GM21515 (cell line): ENCODE data around the gene ARHGEF3.

Experiments used
- ATAC-seq: cut with Tn5 transposase; IDR thresholded peaks from one replicate; pipeline ENCODE4 v1.9.1; 2021; ENCODE audit not compliant: unreplicated experiment

The ARHGEF3 gene

GRCh38 chr3:56691165-56692000 is 110.4 kb downstream of the ARHGEF3 start:
- ATAC-seq = no peak

GRCh38 chr3:56689303-56689702 is 112.4 kb downstream of the ARHGEF3 start:
- no peak for ATAC-seq

- no peak for ATAC-seq
Observed at GRCh38 chr3:56688191-56688590, 113.6 kb downstream of the ARHGEF3 start.

- ATAC-seq = no peak
Observed at GRCh38 chr3:56684029-56684428, 117.7 kb downstream of the ARHGEF3 start.

- ATAC-seq = peak; percentile 82
Observed at GRCh38 chr3:56683122-56683817, 118.5 kb downstream of the ARHGEF3 start, which contains the start of gene TASOR. TASOR (minus strand) TSS chr3:56683265; CDS start chr3:56683006, 259 bp downstream.

- peak; percentile 57 for ATAC-seq
Observed at GRCh38 chr3:56682462-56683121, 119.2 kb downstream of the ARHGEF3 start.

GRCh38 chr3:56681984-56682461 is 119.7 kb downstream of the ARHGEF3 start:
- no peak for ATAC-seq

- ATAC-seq = no peak
Observed at GRCh38 chr3:56680054-56680580, 121.6 kb downstream of the ARHGEF3 start.
